Limb (tissue), 2 donors: Measurements from ENCODE around the gene SAT2.

Source experiments
- DNase-seq, 2 donors: peaks; one replicate each; pipeline ENCODE4 v3.0.0-alpha.2; 2016; ENCODE audit errors: extremely low spot score in 2 of 2

Gene SAT2

DNA sequence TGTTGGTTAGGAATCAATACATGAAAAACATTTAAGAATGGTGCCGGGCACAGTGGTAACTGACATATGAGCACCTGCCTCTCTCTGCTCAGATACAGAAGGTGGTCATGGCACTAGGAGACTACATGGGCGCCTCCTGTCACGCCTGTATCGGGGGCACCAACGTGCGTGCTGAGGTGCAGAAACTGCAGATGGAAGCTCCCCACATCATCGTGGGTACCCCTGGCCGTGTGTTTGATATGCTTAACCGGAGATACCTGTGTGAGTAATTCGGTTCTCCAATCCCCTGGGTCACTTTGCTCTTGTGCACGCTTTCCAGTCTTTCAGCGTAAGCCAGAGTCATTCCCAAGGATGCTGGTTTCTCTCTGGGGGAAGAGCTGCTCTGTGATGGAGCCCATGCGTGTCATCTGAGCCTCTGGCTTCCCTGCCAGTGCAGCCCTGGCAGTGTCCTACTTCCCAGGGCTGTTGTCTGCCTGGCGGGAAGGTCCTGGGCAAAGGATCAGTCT lies 51.1 kb downstream of the SAT2 start:
- no peak for DNase-seq
